Adrenal gland (tissue), 12 donors: ENCODE measurements around the gene SYT13. TPM values are rescaled to one million over a fixed set of nuclear protein-coding genes. Genes with fewer than 3 reads are reported as not detected.

Experiments
- DNase-seq, 7 donors: peaks; one replicate each; pipeline ENCODE4 v3.0.0-alpha.2; 2019 to 2020
- H3K27ac ChIP-seq, 5 donors: fragments of 200-600 bp; sonication (generic) in 4 of 5; 1 replicate in 3 of 5; 2 replicates in 2 of 5; pipeline versions ENCODE4 v1.5.1 to v1.8.0; 2016 to 2020; ENCODE audit warnings: mild to moderate bottlenecking in 1 of 5
- H3K27me3 ChIP-seq: fragments of 200-600 bp; 2 replicates; pipeline ENCODE4 v1.8.0; 2021
- H3K36me3 ChIP-seq, 2 donors: fragments of 200-600 bp; replicated peaks in 1 of 2; 1 replicate in 1 of 2; 2 replicates in 1 of 2; pipeline versions ENCODE4 v1.5.1 to v1.8.0; 2018 to 2022
- H3K4me1 ChIP-seq, 2 donors: fragments of 200-600 bp; replicated peaks in 1 of 2; 1 replicate in 1 of 2; 2 replicates in 1 of 2; pipeline versions ENCODE4 v1.5.1 to v1.8.0; 2018 to 2021
- H3K4me3 ChIP-seq, 4 donors: fragments of 200-600 bp; sonication (generic) in 3 of 4; one replicate each; pipeline ENCODE4 v1.5.1; 2016 to 2018
- H3K9me3 ChIP-seq, 3 donors: fragments of 200-600 bp; sonication (generic) in 1 of 3; replicated peaks in 1 of 3; 1 replicate in 2 of 3; 2 replicates in 1 of 3; pipeline versions ENCODE4 v1.5.1 to v1.8.0; 2016 to 2021
- CTCF ChIP-seq, 6 experiments: fragments of 450-650 bp in 4 of 6; fragments of 200-600 bp in 2 of 6; sonication (generic) in 1 of 6; IDR thresholded peaks; 1 replicate in 5 of 6; 2 replicates in 1 of 6; pipeline versions ENCODE4 v1.5.1 to v1.8.0; 2016 to 2021; ENCODE audit warnings: antibody characterized with exemption in 6 of 6, mild to moderate bottlenecking in 2 of 6, moderate library complexity in 1 of 6
- POLR2A ChIP-seq, 2 donors: fragments of 450-650 bp; IDR thresholded peaks; one replicate each; pipeline ENCODE4 v1.6.1; 2017; ENCODE audit warnings: antibody characterized with exemption in 2 of 2, mild to moderate bottlenecking in 2 of 2, moderate library complexity in 1 of 2
- WGBS, 4 donors: extraction: QIAGEN DNeasy Blood & Tissue Kit in 2 of 4; methylation state at CpG; one replicate each; pipeline versions ENCODE4 v1.1.5 to v1.1.7; 2013 to 2017; 5-methylcytosine and 5-hydroxymethylcytosine counted together
- intact Hi-C, 2 donors: fragments of 100-400 bp; cut with DNase I; formaldehyde crosslinking; loops; one replicate each; pipeline versions ENCODE4 v1.14.1 to v1.15.0; 2022 to 2023
- polyA plus RNA-seq, 3 donors: library from polyadenylated mRNA; stranded (reverse); fragments of 200-250 nt in 2 of 3; fragments of 350-450 nt in 1 of 3; fragmentation: Illumina TruSeq in 1 of 3; extraction: RNeasy Lipid Tissue Mini Kit (QIAGEN cat#74804) in 1 of 3; gene quantifications; one replicate each; pipeline ENCODE4 v1.2.3, GENCODE V29; 2013 to 2014
- total RNA-seq, 9 donors: library from RNA; depleted of rRNA in 4 of 9; stranded (reverse); fragments of >200 nt in 4 of 9; fragments of 120-200 nt in 1 of 9; fragmentation: NEBNext Ultra II Directional in 1 of 9; extraction: Animal tissue kit (Norgen Biotek cat#: 25700) in 1 of 9; gene quantifications; one replicate each; pipeline versions ENCODE4 v1.1.0 to v1.2.4, GENCODE V29; 2013 to 2023
- donor health status: healthy with polysubstance abuse.
- donor health status: Bipolar disorder and iron deficiency.
- donor health status: DM: yes; HTN: yes; CAD: no.
- donor health status: DM: no; HTN: no; CAD: no.
- donor health status: DM: no; HTN: no; CAD: no.
- donor health status: DM: yes; HTN: yes; CAD: no.

The SYT13 gene
- total and polyA plus RNA-seq, 12 donors = 0.50 to 6.6 (median 2.7) TPM; not detected in 4

DNA sequence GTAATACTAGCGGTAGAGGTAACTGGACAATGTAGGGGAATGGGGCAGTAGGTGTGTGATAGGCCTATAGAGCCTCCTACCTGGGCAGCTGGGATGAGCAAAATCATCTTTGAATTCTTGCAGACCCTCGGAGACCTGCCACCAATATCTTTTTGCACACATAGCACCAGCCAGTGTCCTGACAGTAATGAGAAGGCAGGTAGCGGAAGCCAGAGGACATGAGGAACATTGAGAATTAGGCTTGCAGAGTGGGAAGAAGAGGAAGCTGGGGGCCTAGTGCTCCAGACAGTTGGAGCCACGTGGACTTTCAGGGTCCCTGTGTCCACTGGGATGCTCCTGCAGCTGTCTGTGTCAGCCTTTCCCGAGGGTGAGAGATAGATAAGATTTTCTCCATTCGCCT, 17.2 kb upstream of the SYT13 start:
- DNase-seq = no peak
- Histone ChIP-seq H3K27ac (no peak overlapping the region), H3K4me3 (no peak overlapping the region), H3K36me3 (no peaks in the 10 kb centered on the region), H3K27me3 (no peaks in the 10 kb centered on the region), H3K4me1 (peaks cover 0 to 8% of the 10 kb centered on the region in 2 donors), H3K9me3 (no peaks in the 10 kb centered on the region)
- intact Hi-C loops = no loop called here
- TF ChIP-seq POLR2A (IDR thresholded peaks at IDR 0.05) (no peak), CTCF (IDR thresholded peaks at IDR 0.05) (no peak)
- WGBS, 4 donors = 89 to 94% (median 91%) methylated on average over 6 of the region's 6 CpGs

GRCh38 chr11:45301537-45302246, 15.6 kb upstream of the SYT13 start:
- Histone ChIP-seq H3K9me3 (no peaks in the 10 kb centered on the region), H3K36me3 (no peaks in the 10 kb centered on the region), H3K27ac (no peak overlapping the region), H3K4me3 (no peak overlapping the region), H3K27me3 (no peaks in the 10 kb centered on the region), H3K4me1 (peaks cover 0 to 8% of the 10 kb centered on the region in 2 donors)
- 85 to 95% (median 90%) methylated on average over 4 to 7 of the region's 7 CpGs for WGBS, 4 donors
- TF ChIP-seq CTCF (IDR thresholded peaks at IDR 0.05) = no peak
- no peak for TF ChIP-seq POLR2A (IDR thresholded peaks at IDR 0.05)
- no peak for DNase-seq
- intact Hi-C loops = no loop called here

GRCh38 chr11:45300715-45301114, 14.6 kb upstream of the SYT13 start:
- H3K27me3 ChIP-seq = no peaks in the 10 kb centered on the region
- WGBS, 4 donors = 79 to 100% (median 85%) methylated on average over 1 to 3 of the region's 3 CpGs
- intact Hi-C loops = no loop called here
- H3K4me1 ChIP-seq = peaks cover 0 to 2% of the 10 kb centered on the region in 2 donors
- DNase-seq = no peak
- no peak for TF ChIP-seq CTCF (IDR thresholded peaks at IDR 0.05)
- TF ChIP-seq POLR2A (IDR thresholded peaks at IDR 0.05) = no peak
- H3K36me3 ChIP-seq = no peaks in the 10 kb centered on the region
- no peak overlapping the region for H3K4me3 ChIP-seq
- no peak overlapping the region for H3K27ac ChIP-seq
- no peaks in the 10 kb centered on the region for H3K9me3 ChIP-seq

GRCh38 chr11:45298718-45299117, 12.6 kb upstream of the SYT13 start:
- no peak overlapping the region for H3K4me3 ChIP-seq
- no peak overlapping the region for H3K27ac ChIP-seq
- no peaks in the 10 kb centered on the region for H3K36me3 ChIP-seq
- no peaks in the 10 kb centered on the region for H3K4me1 ChIP-seq
- no peaks in the 10 kb centered on the region for H3K27me3 ChIP-seq
- TF ChIP-seq POLR2A (IDR thresholded peaks at IDR 0.05) (no peak), CTCF (IDR thresholded peaks at IDR 0.05) (no peak)
- no peak for DNase-seq
- intact Hi-C loops = loop anchor here in 1 of 2 donors (5.0 kb wide), 1 partner anchor 366 kb away; no protein-coding TSS in a partner anchor
- no peaks in the 10 kb centered on the region for H3K9me3 ChIP-seq
- WGBS, 4 donors = 56 to 71% (median 64%) methylated on average over 7 of the region's 7 CpGs
